DOHH2 (cell line): Measurements from ENCODE around the gene STIM2.
A peak's percentile ranks its signal among the peaks of the same experiment; 100 is the strongest.
"Not testable (repeated sequence)": the region's sequence is repeated elsewhere in the genome, so short reads cannot be mapped to it uniquely, and the experiment has no call there.

Source experiments
- H3F3A ChIP-seq: fragments of 200-600 bp; sonication (generic), shearing (Covaris generic); 2 replicates; pipeline ENCODE4 v1.6.0; 2016; ENCODE audit warnings: antibody characterized with exemption, mild to moderate bottlenecking; ENCODE audit not compliant: control insufficient read depth, insufficient read depth
- H3K27ac ChIP-seq: fragments of 200-600 bp; sonication (generic); 2 replicates; pipeline ENCODE4 v1.5.1; 2014; ENCODE audit warnings: low read depth, mild to moderate bottlenecking, low read length, moderate library complexity
- H3K27me3 ChIP-seq: fragments of 200-600 bp; sonication (generic); 2 replicates; pipeline ENCODE4 v1.6.1; 2014; ENCODE audit warnings: mild to moderate bottlenecking, low read length, mixed read lengths; ENCODE audit not compliant: control insufficient read depth
- H3K36me3 ChIP-seq: fragments of 200-600 bp; sonication (generic); 2 replicates; pipeline ENCODE4 v1.6.1; 2014; ENCODE audit warnings: mild to moderate bottlenecking, low read length, moderate library complexity, mixed read lengths; ENCODE audit not compliant: control insufficient read depth
- H3K4me1 ChIP-seq: fragments of 200-600 bp; sonication (generic); 2 replicates; pipeline ENCODE4 v1.6.1; 2014; ENCODE audit warnings: mild to moderate bottlenecking, low read length, mixed read lengths; ENCODE audit not compliant: control insufficient read depth
- H3K4me2 ChIP-seq: fragments of 200-600 bp; sonication (generic); 2 replicates; pipeline ENCODE4 v1.6.0; 2014; ENCODE audit warnings: mild to moderate bottlenecking, low read length, moderate library complexity
- H3K4me3 ChIP-seq: fragments of 200-600 bp; sonication (generic); 2 replicates; pipeline ENCODE4 v1.5.1; 2014; ENCODE audit warnings: mild to moderate bottlenecking, low read length, mixed read lengths
- H3K79me2 ChIP-seq: fragments of 200-600 bp; sonication (generic); 2 replicates; pipeline ENCODE4 v1.6.1; 2014; ENCODE audit warnings: mild to moderate bottlenecking, low read length, mixed read lengths; ENCODE audit not compliant: control insufficient read depth
- H3K9me2 ChIP-seq: fragments of 200-600 bp; sonication (generic); replicated peaks from 2 replicates; pipeline ENCODE4 v1.6.1; 2014; ENCODE audit warnings: mild to moderate bottlenecking, low read length, mixed read lengths; ENCODE audit not compliant: control insufficient read depth
- H3K9me3 ChIP-seq: fragments of 200-600 bp; sonication (generic); 2 replicates; pipeline ENCODE4 v1.6.1; 2014; ENCODE audit warnings: antibody characterized with exemption, low read length, mixed read lengths; ENCODE audit not compliant: control insufficient read depth, insufficient read depth
- H4K20me1 ChIP-seq: fragments of 200-600 bp; sonication (generic); 2 replicates; pipeline ENCODE4 v1.6.0; 2014; ENCODE audit warnings: low read depth, mild to moderate bottlenecking, antibody characterized with exemption, low read length, moderate library complexity; ENCODE audit not compliant: control insufficient read depth, insufficient read depth
- CTCF ChIP-seq: fragments of 200-600 bp; sonication (generic); IDR thresholded peaks from one replicate; pipeline ENCODE4 v1.5.1; 2014; ENCODE audit warnings: antibody characterized with exemption, mild to moderate bottlenecking, low read depth, low read length; ENCODE audit not compliant: poor library complexity, severe bottlenecking
- EZH2phosphoT487 ChIP-seq: fragments of 200-600 bp; sonication (generic); IDR thresholded peaks from 2 replicates; pipeline ENCODE4 v1.6.1; 2017; ENCODE audit warnings: borderline replicate concordance, mild to moderate bottlenecking, antibody characterized with exemption, low read length, moderate library complexity, mixed read lengths

The STIM2 gene

GRCh38 chr4:26821677-26822503, 38.8 kb upstream of the STIM2 start:
- H3K79me2 ChIP-seq: no peaks in the 10 kb centered on the region
- H3K27me3 ChIP-seq: peaks cover 19% of the 10 kb centered on the region; the same call in 1 of the 2 replicates
- peak overlapping the region; percentile 61 for H3K4me2 ChIP-seq

GRCh38 chr4:26822546-26822945, 38.1 kb upstream of the STIM2 start:
- no peaks in the 10 kb centered on the region for H3K9me2 ChIP-seq
- no peak for TF ChIP-seq EZH2phosphoT487
- no peak for TF ChIP-seq CTCF
- H3K4me1 ChIP-seq: peaks cover 73% of the 10 kb centered on the region
- no peaks in the 10 kb centered on the region for H3K79me2 ChIP-seq
- peaks cover 13% of the 10 kb centered on the region for H3F3A ChIP-seq
- peaks cover 8% of the 10 kb centered on the region; the same call in 1 of the 2 replicates for H3K36me3 ChIP-seq
- no peaks in the 10 kb centered on the region for H4K20me1 ChIP-seq
- H3K4me2 ChIP-seq: peak overlapping the region; percentile 61
- peak overlapping the region; percentile 44 for H3K4me3 ChIP-seq
- peaks cover 12% of the 10 kb centered on the region for H3K9me3 ChIP-seq
- H3K27me3 ChIP-seq: peaks cover 19% of the 10 kb centered on the region; the same call in 1 of the 2 replicates
- peak overlapping the region; percentile 57 for H3K27ac ChIP-seq

More at GRCh38 chr4:26821677-26822503, 38.8 kb upstream of the STIM2 start:
- Histone ChIP-seq H3F3A (peaks cover 6% of the 10 kb centered on the region), H3K9me3 (peaks cover 12% of the 10 kb centered on the region), H3K4me1 (peaks cover 67% of the 10 kb centered on the region), H4K20me1 (no peaks in the 10 kb centered on the region), H3K9me2 (no peaks in the 10 kb centered on the region), H3K36me3 (peaks cover 8% of the 10 kb centered on the region; the same call in 1 of the 2 replicates), H3K27ac (peak overlapping the region; percentile 57), H3K4me3 (peak overlapping the region; percentile 44)
- no peak for TF ChIP-seq EZH2phosphoT487
- TF ChIP-seq CTCF: peak; percentile 15

GRCh38 chr4:26822974-26823373, 37.7 kb upstream of the STIM2 start:
- H3K4me1 ChIP-seq: peaks cover 78% of the 10 kb centered on the region

GRCh38 chr4:26823583-26823982, 37.1 kb upstream of the STIM2 start:
- H4K20me1 ChIP-seq: no peaks in the 10 kb centered on the region
- H3K9me3 ChIP-seq: peaks cover 12% of the 10 kb centered on the region
- H3K4me3 ChIP-seq: no peak overlapping the region; the same call in 1 of the 2 replicates
- H3K27ac ChIP-seq: no peak overlapping the region
- H3F3A ChIP-seq: peaks cover 16% of the 10 kb centered on the region
- H3K9me2 ChIP-seq: no peaks in the 10 kb centered on the region
- H3K79me2 ChIP-seq: no peaks in the 10 kb centered on the region
- no peak for TF ChIP-seq EZH2phosphoT487
- no peak for TF ChIP-seq CTCF
- peaks cover 81% of the 10 kb centered on the region for H3K4me1 ChIP-seq
- peaks cover 19% of the 10 kb centered on the region; the same call in 1 of the 2 replicates for H3K27me3 ChIP-seq
- peaks cover 8% of the 10 kb centered on the region; the same call in 1 of the 2 replicates for H3K36me3 ChIP-seq
- H3K4me2 ChIP-seq: no peak overlapping the region

More at GRCh38 chr4:26822974-26823373, 37.7 kb upstream of the STIM2 start:
- H4K20me1 ChIP-seq, H3K36me3 ChIP-seq, H3K9me2 ChIP-seq, H3K79me2 ChIP-seq: not testable (repeated sequence)
- peaks cover 15% of the 10 kb centered on the region for H3F3A ChIP-seq
- peak overlapping the region; percentile 57 for H3K27ac ChIP-seq
- peak overlapping the region; percentile 44 for H3K4me3 ChIP-seq
- peak overlapping the region; percentile 61 for H3K4me2 ChIP-seq
- H3K9me3 ChIP-seq: peaks cover 12% of the 10 kb centered on the region
- H3K27me3 ChIP-seq: peaks cover 19% of the 10 kb centered on the region; the same call in 1 of the 2 replicates
